DOHH2 (cell line): Measurements from ENCODE around the gene CCDC120.

Source experiments
- EZH2phosphoT487 ChIP-seq: fragments of 200-600 bp; sonication (generic); IDR thresholded peaks from 2 replicates; pipeline ENCODE4 v1.6.1; 2017; ENCODE audit warnings: borderline replicate concordance, mild to moderate bottlenecking, antibody characterized with exemption, low read length, moderate library complexity, mixed read lengths
- TF ChIP-seq, protein P1 (sequence below): fragments of 200-600 bp; sonication (generic); IDR thresholded peaks from one replicate; pipeline ENCODE4 v1.5.1; 2014; ENCODE audit warnings: antibody characterized with exemption, mild to moderate bottlenecking, low read depth, low read length; ENCODE audit not compliant: poor library complexity, severe bottlenecking

GRCh38 chrX:49019050-49019449, 39.7 kb upstream of the CCDC120 start:
- TF ChIP-seq, protein P1, sequence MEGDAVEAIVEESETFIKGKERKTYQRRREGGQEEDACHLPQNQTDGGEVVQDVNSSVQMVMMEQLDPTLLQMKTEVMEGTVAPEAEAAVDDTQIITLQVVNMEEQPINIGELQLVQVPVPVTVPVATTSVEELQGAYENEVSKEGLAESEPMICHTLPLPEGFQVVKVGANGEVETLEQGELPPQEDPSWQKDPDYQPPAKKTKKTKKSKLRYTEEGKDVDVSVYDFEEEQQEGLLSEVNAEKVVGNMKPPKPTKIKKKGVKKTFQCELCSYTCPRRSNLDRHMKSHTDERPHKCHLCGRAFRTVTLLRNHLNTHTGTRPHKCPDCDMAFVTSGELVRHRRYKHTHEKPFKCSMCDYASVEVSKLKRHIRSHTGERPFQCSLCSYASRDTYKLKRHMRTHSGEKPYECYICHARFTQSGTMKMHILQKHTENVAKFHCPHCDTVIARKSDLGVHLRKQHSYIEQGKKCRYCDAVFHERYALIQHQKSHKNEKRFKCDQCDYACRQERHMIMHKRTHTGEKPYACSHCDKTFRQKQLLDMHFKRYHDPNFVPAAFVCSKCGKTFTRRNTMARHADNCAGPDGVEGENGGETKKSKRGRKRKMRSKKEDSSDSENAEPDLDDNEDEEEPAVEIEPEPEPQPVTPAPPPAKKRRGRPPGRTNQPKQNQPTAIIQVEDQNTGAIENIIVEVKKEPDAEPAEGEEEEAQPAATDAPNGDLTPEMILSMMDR = no peak
- no peak for TF ChIP-seq EZH2phosphoT487
